H1 (cell line): Measurements from ENCODE around the gene TMEM131L. TPM values are rescaled to one million over a fixed set of nuclear protein-coding genes. Genes with fewer than 3 reads are reported as not detected.

Experiments used
- CBX8 ChIP-seq: fragments of 300-800, 300-1000 bp; sonication (generic); IDR thresholded peaks from 2 replicates; pipeline ENCODE4 v1.7.1; 2016; ENCODE audit warnings: low read depth, low read length, borderline replicate concordance
- NRF1 ChIP-seq: IDR thresholded peaks from 2 replicates; pipeline ENCODE4 v1.6.1; 2011; ENCODE audit warnings: mild to moderate bottlenecking, low read depth, low read length, improper control_type of control experiment
- POU5F1 ChIP-seq: IDR thresholded peaks from 2 replicates; pipeline ENCODE4 v1.6.1; 2011; ENCODE audit warnings: low read depth, mild to moderate bottlenecking, low read length, moderate library complexity
- SP1 ChIP-seq: IDR thresholded peaks from 2 replicates; pipeline ENCODE4 v1.6.1; 2011; ENCODE audit warnings: low read depth, low read length
- SP2 ChIP-seq: IDR thresholded peaks from 2 replicates; pipeline ENCODE4 v1.6.1; 2012; ENCODE audit warnings: mild to moderate bottlenecking, low read length, inconsistent platforms
- YY1 ChIP-seq: IDR thresholded peaks from 2 replicates; pipeline ENCODE4 v1.6.1; 2011; ENCODE audit warnings: low read depth, mild to moderate bottlenecking, low read length
- polyA plus RNA-seq, 7 experiments: library from polyadenylated mRNA; depleted of rRNA in 3 of 7; stranded (reverse) in 5 of 7; unstranded in 2 of 7; fragments of >200 nt in 5 of 7; fragments of 200-250 nt in 2 of 7; gene quantifications; 1 replicate in 5 of 7; 2 replicates in 1 of 7; 4 replicates in 1 of 7; pipeline versions ENCODE4 v1.2.1 to v1.2.3, GENCODE V29; 2011 to 2013; ENCODE audit warnings: missing spikeins in 2 of 7, mixed read lengths in 2 of 7
- total RNA-seq: library from RNA; stranded (reverse); fragmentation: NEBNext Ultra II Directional; extraction: Animal tissue kit (Norgen Biotek cat#: 25700); gene quantifications from 2 replicates; pipeline ENCODE4 v1.2.1, GENCODE V29; 2021
- TF ChIP-seq, protein P1 (sequence below): IDR thresholded peaks from 2 replicates; pipeline ENCODE4 v1.6.1; 2011; ENCODE audit warnings: low read depth, mild to moderate bottlenecking, low read length; ENCODE audit not compliant: insufficient read depth

Gene TMEM131L
- total and polyA plus RNA-seq, 2 of the 8 experiments (the other 6 are each of a cell fraction or from before 2014, with no cell fraction given) = 14.3 to 26.1 TPM

DNA sequence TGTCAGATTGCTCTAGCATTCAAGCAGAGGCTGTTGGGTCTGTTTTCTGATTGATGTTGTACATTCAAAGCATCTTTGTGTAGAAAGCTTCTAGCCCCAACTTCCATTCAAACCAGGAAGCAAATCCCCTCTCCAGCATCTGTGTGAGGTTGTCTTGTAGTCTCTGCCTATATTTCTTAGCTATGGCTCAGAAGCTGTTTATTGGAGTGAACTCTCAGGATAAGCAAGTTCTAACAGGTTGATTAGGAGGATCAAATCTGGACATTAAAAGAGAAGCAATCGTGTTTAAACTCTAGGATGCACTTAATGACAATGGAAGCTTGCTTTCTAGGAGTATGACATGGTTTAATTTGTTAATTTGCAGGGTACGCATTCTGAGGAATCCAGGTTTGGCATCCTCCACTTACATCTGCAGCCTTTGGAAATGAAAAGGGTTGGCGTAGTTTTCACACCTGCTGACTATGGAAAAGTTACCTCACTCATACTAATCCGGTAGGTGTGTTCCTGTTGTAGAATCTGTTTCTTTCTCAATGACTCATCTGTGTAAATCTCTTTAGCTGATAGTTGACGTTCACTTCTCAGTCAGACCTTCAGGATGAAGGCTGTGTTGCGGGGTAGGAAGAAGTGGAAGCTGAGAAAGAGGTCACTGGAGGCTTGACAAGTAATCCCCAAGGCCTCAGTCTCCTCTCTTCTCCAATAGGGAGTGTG, 129.9 kb downstream of the TMEM131L start (continued):
- no peak for TF ChIP-seq CBX8
- no peak for TF ChIP-seq NRF1
- no peak for TF ChIP-seq SP1
- no peak for TF ChIP-seq YY1
- TF ChIP-seq, protein P1, sequence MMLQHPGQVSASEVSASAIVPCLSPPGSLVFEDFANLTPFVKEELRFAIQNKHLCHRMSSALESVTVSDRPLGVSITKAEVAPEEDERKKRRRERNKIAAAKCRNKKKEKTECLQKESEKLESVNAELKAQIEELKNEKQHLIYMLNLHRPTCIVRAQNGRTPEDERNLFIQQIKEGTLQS = no peak
- no peak for TF ChIP-seq POU5F1
- TF ChIP-seq SP2 = no peak
